Measurements from ENCODE around the gene C11orf16.

- no peak for TF ChIP-seq CTCF (IDR thresholded peaks at IDR 0.05)
- TF ChIP-seq POLR2A (IDR thresholded peaks at IDR 0.05) = no peak
Measured at GRCh38 chr11:8973121-8973520, 40.4 kb upstream of the C11orf16 start.
